ENCODE data around the gene CDCP1.

CDCP1 gene

GRCh38 chr3:45145681-45146614 lies at the start of gene CDCP1:
CDCP1 (minus strand) TSS chr3:45146378; CDS start chr3:45146287, 91 bp downstream.
- no peak for DNase-seq

GRCh38 chr3:45194791-45195190 lies 48.6 kb upstream of the CDCP1 start:
- no peak for DNase-seq

- DNase-seq, result no peak
These were observed 45.8 kb upstream of the CDCP1 start for GRCh38 chr3:45191924-45192417.

- no peak for DNase-seq
These were observed 45.2 kb upstream of the CDCP1 start for GRCh38 chr3:45191424-45191823.

GRCh38 chr3:45188719-45189659 lies 42.8 kb upstream of the CDCP1 start:
- DNase-seq, result no peak

GRCh38 chr3:45187694-45188141 lies 41.5 kb upstream of the CDCP1 start:
- DNase-seq, result no peak

- no peak for DNase-seq
These were observed 40.7 kb upstream of the CDCP1 start for GRCh38 chr3:45186871-45187270.

GRCh38 chr3:45185461-45185860 lies 39.3 kb upstream of the CDCP1 start:
- DNase-seq, result no peak

- no peak for DNase-seq
These were observed 38.9 kb upstream of the CDCP1 start for GRCh38 chr3:45185052-45185451.

- DNase-seq, result no peak
These were observed 37.7 kb upstream of the CDCP1 start for GRCh38 chr3:45183872-45184262.

GRCh38 chr3:45182915-45183871 lies 37.0 kb upstream of the CDCP1 start:
- no peak for DNase-seq

GRCh38 chr3:45181496-45181895 lies 35.3 kb upstream of the CDCP1 start:
- DNase-seq, result no peak

GRCh38 chr3:45180899-45181298 lies 34.7 kb upstream of the CDCP1 start:
- DNase-seq, result no peak

GRCh38 chr3:45180051-45180450 lies 33.9 kb upstream of the CDCP1 start:
- no peak for DNase-seq

GRCh38 chr3:45179163-45179562 lies 33.0 kb upstream of the CDCP1 start:
- DNase-seq, result no peak

- DNase-seq, result no peak
These were observed 32.2 kb upstream of the CDCP1 start for GRCh38 chr3:45178183-45179023.

- DNase-seq, result no peak
These were observed 30.7 kb upstream of the CDCP1 start for GRCh38 chr3:45176912-45177311.

GRCh38 chr3:45174234-45174633 lies 28.1 kb upstream of the CDCP1 start:
- no peak for DNase-seq

- DNase-seq, result no peak
These were observed 27.6 kb upstream of the CDCP1 start for GRCh38 chr3:45173776-45174175.

- DNase-seq, result no peak
These were observed 25.1 kb upstream of the CDCP1 start for GRCh38 chr3:45171283-45171682.

- no peak for DNase-seq
These were observed 23.9 kb upstream of the CDCP1 start for GRCh38 chr3:45170096-45170495.

Data from activated naive CD4-positive, alpha-beta T cell treated with Interleukin-2 at 50 U/mL for 16 hours (primary cell).